ENCODE results near the gene YWHAG. TPM values are rescaled to one million over a fixed set of nuclear protein-coding genes. Genes with fewer than 3 reads are reported as not detected.
A peak's percentile ranks its signal among the peaks of the same experiment; 100 is the strongest.
"Not testable (repeated sequence)": the region's sequence is repeated elsewhere in the genome, so short reads cannot be mapped to it uniquely, and the experiment has no call there.

Gene YWHAG
- total RNA-seq: 10 to 100 TPM; 47.4 to 67.6 (median 65.8) TPM

DNA sequence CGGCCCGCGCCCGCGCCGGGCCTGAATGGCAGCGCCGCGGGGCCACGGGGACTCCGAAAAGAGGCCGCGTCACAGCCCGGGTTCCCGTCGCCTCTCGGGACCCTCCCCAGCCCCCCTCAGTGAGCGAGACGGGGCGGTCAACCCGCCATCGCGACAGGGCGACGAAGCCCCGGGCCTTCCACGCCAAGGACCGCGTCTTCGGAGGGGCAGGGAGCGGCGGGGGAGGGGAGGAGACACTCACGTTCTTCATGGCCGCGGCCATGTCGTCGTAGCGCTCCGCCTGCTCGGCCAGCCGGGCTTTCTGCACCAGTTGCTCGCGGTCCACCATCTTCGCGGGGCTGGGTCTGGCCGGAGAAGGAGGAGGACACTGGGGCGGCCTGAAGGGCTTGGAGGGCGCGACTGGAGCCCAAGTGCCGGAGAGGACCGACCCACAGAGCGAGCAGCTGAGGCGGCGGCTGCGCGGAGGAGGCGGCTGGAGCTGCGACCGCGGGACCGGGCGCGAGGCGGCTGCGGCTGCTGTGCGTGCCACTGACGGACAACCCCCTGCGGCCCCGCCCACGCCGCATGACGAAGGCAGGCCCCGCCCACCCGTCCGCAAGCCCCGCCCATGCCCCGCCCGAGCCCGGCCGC is at the start of gene YWHAG:
TSS of gene YWHAG (minus strand) at position 511 of the 630 bp plus-strand sequence. CDS start at position 328, 183 bp downstream.
- peak within 1 kb of the TSS; percentile 94 for H3K4me3 ChIP-seq
- H3K27ac ChIP-seq: peak within 1 kb of the TSS; percentile 98
- H3K9me3 ChIP-seq: no peaks in the 10 kb centered on the region
- H3K4me1 ChIP-seq: peaks cover 39% of the 10 kb centered on the region
- H3K36me3 ChIP-seq: no peaks in the 10 kb centered on the region
- peak in 1 of 2 donors; percentile 95 for DNase-seq (ENCODE audit: low spot score in 2 of 2)
- under 1% methylated on average over 28 of the region's 80 CpGs for WGBS
- H3K27me3 ChIP-seq: no peaks in the 10 kb centered on the region
- TF ChIP-seq EP300 (IDR thresholded peaks at IDR 0.05) (no peak), POLR2A (IDR thresholded peaks at IDR 0.05) (peak; percentile 94 to 98), POLR2AphosphoS5 (IDR thresholded peaks at IDR 0.05) (peak; percentile 83 to 97 (median 96))
- TF ChIP-seq, protein P1, sequence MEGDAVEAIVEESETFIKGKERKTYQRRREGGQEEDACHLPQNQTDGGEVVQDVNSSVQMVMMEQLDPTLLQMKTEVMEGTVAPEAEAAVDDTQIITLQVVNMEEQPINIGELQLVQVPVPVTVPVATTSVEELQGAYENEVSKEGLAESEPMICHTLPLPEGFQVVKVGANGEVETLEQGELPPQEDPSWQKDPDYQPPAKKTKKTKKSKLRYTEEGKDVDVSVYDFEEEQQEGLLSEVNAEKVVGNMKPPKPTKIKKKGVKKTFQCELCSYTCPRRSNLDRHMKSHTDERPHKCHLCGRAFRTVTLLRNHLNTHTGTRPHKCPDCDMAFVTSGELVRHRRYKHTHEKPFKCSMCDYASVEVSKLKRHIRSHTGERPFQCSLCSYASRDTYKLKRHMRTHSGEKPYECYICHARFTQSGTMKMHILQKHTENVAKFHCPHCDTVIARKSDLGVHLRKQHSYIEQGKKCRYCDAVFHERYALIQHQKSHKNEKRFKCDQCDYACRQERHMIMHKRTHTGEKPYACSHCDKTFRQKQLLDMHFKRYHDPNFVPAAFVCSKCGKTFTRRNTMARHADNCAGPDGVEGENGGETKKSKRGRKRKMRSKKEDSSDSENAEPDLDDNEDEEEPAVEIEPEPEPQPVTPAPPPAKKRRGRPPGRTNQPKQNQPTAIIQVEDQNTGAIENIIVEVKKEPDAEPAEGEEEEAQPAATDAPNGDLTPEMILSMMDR (IDR thresholded peaks at IDR 0.05): no peak

DNA sequence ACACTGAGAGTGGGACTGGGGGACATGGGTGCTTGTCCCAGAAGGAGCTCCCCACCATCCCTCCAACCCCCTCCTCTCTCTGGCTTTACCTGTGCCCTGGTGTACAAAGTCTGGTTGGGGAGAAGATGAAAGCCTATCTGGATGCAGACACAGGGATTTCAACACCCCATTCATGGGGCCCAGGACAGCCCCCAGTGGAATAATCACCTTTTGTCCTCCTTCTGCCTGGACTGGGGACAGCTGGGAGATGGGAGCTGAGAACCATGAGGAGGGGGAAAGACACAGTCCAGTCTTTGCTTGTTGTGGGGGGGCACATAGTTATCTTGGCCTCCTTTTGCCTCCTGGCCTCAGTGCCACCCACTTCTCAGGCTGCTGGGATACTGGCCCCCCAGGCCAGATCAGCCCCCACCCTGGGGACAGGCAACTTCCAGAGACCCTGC is 49.4 kb upstream of the YWHAG start:
- TF ChIP-seq EP300 (IDR thresholded peaks at IDR 0.05) (no peak), POLR2AphosphoS5 (IDR thresholded peaks at IDR 0.05) (no peak), POLR2A (IDR thresholded peaks at IDR 0.05) (no peak)
- TF ChIP-seq, protein P1 (IDR thresholded peaks at IDR 0.05): no peak
- no peak overlapping the region for H3K4me3 ChIP-seq
- no peaks in the 10 kb centered on the region for H3K9me3 ChIP-seq
- H3K4me1 ChIP-seq: no peaks in the 10 kb centered on the region
- H3K27ac ChIP-seq: no peak overlapping the region
- no peaks in the 10 kb centered on the region for H3K36me3 ChIP-seq
- H3K27me3 ChIP-seq: no peaks in the 10 kb centered on the region
- no peak for DNase-seq (ENCODE audit: low spot score in 2 of 2)

DNA sequence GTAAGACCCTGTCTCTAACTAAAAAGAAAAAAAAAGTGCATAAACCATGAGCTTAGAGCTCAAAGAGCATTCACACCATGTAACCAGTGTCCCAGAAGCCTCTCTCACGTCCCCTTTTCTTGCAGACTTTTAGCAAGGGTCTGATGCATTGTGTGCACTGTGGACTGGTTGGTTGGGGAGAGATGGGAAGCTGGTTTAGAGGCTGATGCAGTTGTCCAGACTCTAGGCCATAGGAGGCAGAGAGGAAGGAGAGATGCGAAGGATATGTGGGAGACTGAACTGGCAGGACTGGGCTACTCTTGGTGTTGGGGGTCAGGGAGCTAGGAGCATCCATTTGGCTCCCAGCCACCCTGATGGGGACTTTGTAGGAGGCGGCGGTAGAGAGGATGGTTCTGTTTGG is 48.9 kb upstream of the YWHAG start:
- Histone ChIP-seq H3K27me3 (no peaks in the 10 kb centered on the region), H3K9me3 (no peaks in the 10 kb centered on the region), H3K27ac (no peak overlapping the region), H3K36me3 (no peaks in the 10 kb centered on the region), H3K4me3 (no peak overlapping the region), H3K4me1 (no peaks in the 10 kb centered on the region)
- 93% methylated on average over 4 of the region's 4 CpGs for WGBS
- no peak for DNase-seq (ENCODE audit: low spot score in 2 of 2)
- TF ChIP-seq POLR2A (IDR thresholded peaks at IDR 0.05) (no peak), EP300 (IDR thresholded peaks at IDR 0.05) (no peak), POLR2AphosphoS5 (IDR thresholded peaks at IDR 0.05) (no peak)
- TF ChIP-seq, protein P1 (IDR thresholded peaks at IDR 0.05): no peak

DNA sequence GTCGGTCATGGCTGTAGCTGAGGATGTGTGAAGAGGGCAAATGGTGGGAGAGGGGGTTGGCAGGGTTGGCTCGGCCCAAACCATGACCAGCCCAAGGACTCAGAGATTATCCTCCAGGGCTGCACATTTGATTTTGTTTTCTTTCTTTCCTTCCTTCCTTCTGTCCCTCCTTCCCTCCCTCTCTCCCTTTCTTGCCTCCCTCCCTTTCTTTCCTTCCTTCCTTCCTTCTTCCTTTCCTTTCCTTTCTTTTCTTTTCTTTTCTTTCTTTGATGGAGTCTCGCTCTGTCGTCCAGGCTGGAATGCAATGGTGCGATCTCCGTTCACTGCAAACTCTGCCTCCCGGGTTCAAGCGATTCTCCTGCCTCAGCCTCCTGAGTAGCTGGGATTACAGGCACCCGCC is 46.9 kb upstream of the YWHAG start:
- Histone ChIP-seq H3K4me3 (no peak overlapping the region), H3K27me3 (no peaks in the 10 kb centered on the region), H3K9me3 (no peaks in the 10 kb centered on the region), H3K4me1 (no peaks in the 10 kb centered on the region), H3K36me3 (no peaks in the 10 kb centered on the region), H3K27ac (no peak overlapping the region)
- 84% methylated on average over 9 of the region's 9 CpGs for WGBS
- TF ChIP-seq EP300 (IDR thresholded peaks at IDR 0.05) (no peak), POLR2A (IDR thresholded peaks at IDR 0.05) (no peak), POLR2AphosphoS5 (IDR thresholded peaks at IDR 0.05) (no peak)
- TF ChIP-seq, protein P1 (IDR thresholded peaks at IDR 0.05): no peak
- DNase-seq (ENCODE audit: low spot score in 2 of 2): no peak

DNA sequence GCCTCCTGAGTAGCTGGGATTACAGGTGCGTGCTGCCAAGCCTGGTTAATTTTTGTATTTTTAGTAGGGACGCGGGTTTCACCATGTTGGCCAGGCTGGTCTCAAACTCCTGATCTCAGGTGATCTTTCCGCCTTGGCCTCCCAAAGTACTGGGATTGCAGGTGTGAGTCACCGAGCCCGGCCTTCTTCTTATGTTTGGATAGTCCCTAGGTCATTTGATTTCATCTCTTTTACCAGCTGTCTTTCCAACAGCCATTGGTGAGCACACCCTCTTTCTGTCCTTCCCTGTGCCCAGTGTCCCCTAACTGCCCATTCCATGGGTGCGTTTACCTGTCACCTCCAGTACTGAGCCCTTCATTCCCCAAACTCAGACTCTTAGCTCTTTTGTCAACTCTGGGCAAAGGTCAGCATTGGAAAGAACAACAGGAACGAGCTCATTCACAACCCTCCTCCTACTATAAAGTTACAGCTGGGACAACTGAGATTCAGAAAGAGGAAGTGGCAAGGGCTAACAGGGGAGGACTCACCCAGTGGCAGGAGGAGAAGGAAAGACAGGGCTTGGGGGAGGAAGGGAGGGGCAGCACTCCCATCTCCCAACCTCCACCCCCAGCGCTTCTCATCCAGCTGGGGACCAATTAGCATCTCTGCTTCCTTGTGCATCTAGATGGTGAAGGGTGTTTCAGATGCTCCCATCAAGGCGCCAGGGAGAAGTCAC is 45.1 kb upstream of the YWHAG start:
- Histone ChIP-seq H3K27me3 (no peaks in the 10 kb centered on the region), H3K4me3 (no peak overlapping the region), H3K4me1 (no peaks in the 10 kb centered on the region), H3K27ac (no peak overlapping the region), H3K9me3 (no peaks in the 10 kb centered on the region), H3K36me3 (no peaks in the 10 kb centered on the region)
- TF ChIP-seq POLR2A (IDR thresholded peaks at IDR 0.05): no peak
- TF ChIP-seq EP300 (IDR thresholded peaks at IDR 0.05): no peak
- TF ChIP-seq POLR2AphosphoS5 (IDR thresholded peaks at IDR 0.05): no peak
- TF ChIP-seq, protein P1 (IDR thresholded peaks at IDR 0.05): no peak
- WGBS: 88% methylated on average over 10 of the region's 10 CpGs
- DNase-seq (ENCODE audit: low spot score in 2 of 2): no peak

DNA sequence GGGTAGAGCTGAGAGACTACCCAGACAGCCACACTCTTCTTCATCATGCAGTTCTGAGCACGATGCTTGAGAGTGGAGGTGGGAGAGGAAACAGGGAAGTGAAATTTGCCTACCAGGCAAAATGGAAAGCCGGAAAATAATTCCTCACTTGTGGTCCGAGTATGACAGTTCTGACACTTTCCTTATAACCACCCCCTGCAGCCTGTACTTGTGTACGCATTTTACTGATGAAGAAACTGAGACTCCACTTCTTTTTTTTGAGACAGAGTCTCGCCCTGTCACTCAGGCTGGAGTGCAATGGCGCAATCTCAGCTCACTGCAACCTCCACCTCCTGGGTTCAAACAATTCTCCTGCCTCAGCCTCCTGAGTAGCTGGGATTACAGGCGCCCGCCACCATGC is 44.3 kb upstream of the YWHAG start:
- not testable (repeated sequence) for DNase-seq (ENCODE audit: low spot score in 2 of 2); H3K27ac ChIP-seq; H3K4me1 ChIP-seq; H3K9me3 ChIP-seq; H3K27me3 ChIP-seq; H3K36me3 ChIP-seq; H3K4me3 ChIP-seq
- WGBS: 72% methylated on average over 8 of the region's 8 CpGs
